ENCODE data around the gene PTPN11. TPM values are rescaled to one million over a fixed set of nuclear protein-coding genes. Genes with fewer than 3 reads are reported as not detected.
"Not testable (repeated sequence)": the region's sequence is repeated elsewhere in the genome, so short reads cannot be mapped to it uniquely, and the experiment has no call there.

PTPN11 gene
- total and polyA plus RNA-seq, 7 experiments from 2014 or later: 43.5 to 94.7 (median 47.3) TPM

- CTCF ChIA-PET; ATAC-seq; H3K27me3 Mint-ChIP-seq; H3K9me3 Mint-ChIP-seq; DNase-seq; H3K9me3 ChIP-seq (ENCODE audit: control insufficient read depth in 2 of 3, low read length in 3 of 3); H3K4me3 ChIP-seq (ENCODE audit: low read length); H3K27me3 ChIP-seq (ENCODE audit: control insufficient read depth in 2 of 2, insufficient read depth in 2 of 2, low read length in 2 of 2): not testable (repeated sequence)
- POLR2A ChIA-PET: interaction anchor here (0.5 to 0.7 kb wide), 2 partner anchors 11 to 566 kb away, joined by 3 read pairs; partner anchors contain the start of genes MAPKAPK5 and PTPN11
- H3K4me3 Mint-ChIP-seq: peak overlapping the region; percentile 97 to 100 (median 100)
- peaks cover 17 to 48% (median 36%) of the 10 kb centered on the region in 7 donors for H3K4me1 Mint-ChIP-seq
- H3K27ac ChIP-seq (ENCODE audit: low read depth, low read length): peak overlapping the region; percentile 84
- H3K36me3 Mint-ChIP-seq: peaks cover 0 to 34% (median 26%) of the 10 kb centered on the region in 5 donors
- intact Hi-C loops (cut with micrococcal nuclease): loop anchor here (2.0 to 5.0 kb wide), 6 partner anchors 299 to 1040 kb away; partner anchors contain the start of genes MAPKAPK5 (in 2 of the 2), ATXN2 (in 1 of the 2), ERP29 (in 1 of the 2) and NAA25 (in 1 of the 2)
- peaks cover 9 to 42% (median 24%) of the 10 kb centered on the region in 3 experiments for H3K36me3 ChIP-seq (ENCODE audit: control insufficient read depth in 2 of 3, insufficient read depth in 3 of 3, low read length in 3 of 3)
- peak overlapping the region; percentile 54 to 100 (median 99) for H3K27ac Mint-ChIP-seq
- peaks cover 18 to 20% of the 10 kb centered on the region in 2 donors for H3K4me1 ChIP-seq (ENCODE audit: control insufficient read depth in 2 of 2, insufficient read depth in 2 of 2, low read length in 2 of 2)
These were observed 11.1 kb upstream of the PTPN11 start for GRCh38 chr12:112407683-112408082.

- ATAC-seq (peak; percentile 42), DNase-seq (peak in 2 of 9 donors; percentile 11 to 48)
- ChIA-PET CTCF (interaction anchor here (0.6 kb wide), 1 partner anchor 299 kb away, joined by 3 read pairs; no protein-coding TSS in a partner anchor), POLR2A (no interaction called here)
- Histone ChIP-seq H3K36me3 (ENCODE audit: control insufficient read depth in 2 of 3, insufficient read depth in 3 of 3, low read length in 3 of 3) (peaks cover 9 to 42% (median 24%) of the 10 kb centered on the region in 3 experiments), H3K4me1 (ENCODE audit: control insufficient read depth in 2 of 2, insufficient read depth in 2 of 2, low read length in 2 of 2) (peaks cover 18 to 20% of the 10 kb centered on the region in 2 donors), H3K4me3 (ENCODE audit: low read length) (peak overlapping the region; percentile 93), H3K27ac (ENCODE audit: low read depth, low read length) (peak overlapping the region; percentile 84), H3K27me3 (ENCODE audit: control insufficient read depth in 2 of 2, insufficient read depth in 2 of 2, low read length in 2 of 2) (no peaks in the 10 kb centered on the region), H3K9me3 (ENCODE audit: control insufficient read depth in 2 of 3, low read length in 3 of 3) (no peaks in the 10 kb centered on the region)
- Mint-ChIP-seq H3K4me3 (peak overlapping the region; percentile 97 to 100 (median 100)), H3K27me3 (no peaks in the 10 kb centered on the region), H3K4me1 (peaks cover 17 to 48% (median 36%) of the 10 kb centered on the region in 7 donors), H3K27ac (peak overlapping the region; percentile 99 to 100 (median 100)), H3K36me3 (peaks cover 0 to 34% (median 26%) of the 10 kb centered on the region in 5 donors), H3K9me3 (peaks cover 0 to 3% (median 0%) of the 10 kb centered on the region in 11 donors)
- intact Hi-C loops (cut with micrococcal nuclease): loop anchor here (1.0 to 5.0 kb wide), 11 partner anchors 10 to 1041 kb away; partner anchors contain the start of genes ERP29 (in 2 of the 2), HECTD4 (in 2 of the 2), MAPKAPK5 (in 2 of the 2) and NAA25 (in 2 of the 2)
These were observed 10.1 kb upstream of the PTPN11 start for GRCh38 chr12:112408621-112409020.

GRCh38 chr12:112409064-112409905, 9.5 kb upstream of the PTPN11 start, which contains the start of gene RPL6:
TSS of gene RPL6 (minus strand) at chr12:112409605. CDS start at chr12:112408656, 949 bp downstream.
- CTCF ChIA-PET: no interaction called here

GRCh38 chr12:112409906-112410244, 8.9 kb upstream of the PTPN11 start:
- DNase-seq (no peak), ATAC-seq (no peak)
- H3K27me3 Mint-ChIP-seq: no peaks in the 10 kb centered on the region
- peak overlapping the region in 7 of 10 donors; percentile 97 to 100 (median 100) for H3K4me3 Mint-ChIP-seq
- H3K27ac Mint-ChIP-seq: peak overlapping the region in 8 of 9 donors; percentile 99 to 100 (median 100)
- H3K4me1 Mint-ChIP-seq: peaks cover 17 to 48% (median 36%) of the 10 kb centered on the region in 7 donors
- Histone ChIP-seq H3K27me3 (ENCODE audit: control insufficient read depth in 2 of 2, insufficient read depth in 2 of 2, low read length in 2 of 2) (no peaks in the 10 kb centered on the region), H3K9me3 (ENCODE audit: control insufficient read depth in 2 of 3, low read length in 3 of 3) (no peaks in the 10 kb centered on the region), H3K4me3 (ENCODE audit: low read length) (no peak overlapping the region), H3K36me3 (ENCODE audit: control insufficient read depth in 2 of 3, insufficient read depth in 3 of 3, low read length in 3 of 3) (peaks cover 9 to 33% (median 18%) of the 10 kb centered on the region in 3 experiments), H3K4me1 (ENCODE audit: control insufficient read depth in 2 of 2, insufficient read depth in 2 of 2, low read length in 2 of 2) (peaks cover 18 to 20% of the 10 kb centered on the region in 2 donors), H3K27ac (ENCODE audit: low read depth, low read length) (no peak overlapping the region)
- H3K9me3 Mint-ChIP-seq: peaks cover 0 to 3% (median 0%) of the 10 kb centered on the region in 11 donors
- intact Hi-C loops (cut with micrococcal nuclease): loop anchor here (1.0 to 10.0 kb wide), 12 partner anchors 8 to 1043 kb away; partner anchors contain the start of genes ERP29 (in 2 of the 2), HECTD4 (in 2 of the 2), MAPKAPK5 (in 2 of the 2) and NAA25 (in 2 of the 2)
- POLR2A ChIA-PET: interaction anchor here (1.3 kb wide), 1 partner anchor 9 kb away, joined by 3 read pairs; the partner anchor contains the start of gene PTPN11
- CTCF ChIA-PET: interaction anchor here (0.8 kb wide), 1 partner anchor 23 kb away, joined by 3 read pairs; no protein-coding TSS in a partner anchor
- peaks cover 0 to 28% (median 22%) of the 10 kb centered on the region in 5 donors for H3K36me3 Mint-ChIP-seq

More at GRCh38 chr12:112409064-112409905, 9.5 kb upstream of the PTPN11 start, which contains the start of gene RPL6:
- peak; percentile 94 for ATAC-seq
- Histone ChIP-seq H3K4me3 (ENCODE audit: low read length) (peak within 1 kb of the TSS; percentile 93), H3K36me3 (ENCODE audit: control insufficient read depth in 2 of 3, insufficient read depth in 3 of 3, low read length in 3 of 3) (peaks cover 9 to 39% (median 24%) of the 10 kb centered on the region in 3 experiments), H3K27me3 (ENCODE audit: control insufficient read depth in 2 of 2, insufficient read depth in 2 of 2, low read length in 2 of 2) (no peaks in the 10 kb centered on the region), H3K27ac (ENCODE audit: low read depth, low read length) (peak within 1 kb of the TSS; percentile 84), H3K4me1 (ENCODE audit: control insufficient read depth in 2 of 2, insufficient read depth in 2 of 2, low read length in 2 of 2) (peaks cover 18 to 20% of the 10 kb centered on the region in 2 donors), H3K9me3 (ENCODE audit: control insufficient read depth in 2 of 3, low read length in 3 of 3) (no peaks in the 10 kb centered on the region)
- POLR2A ChIA-PET: interaction anchor here (1.3 kb wide), 1 partner anchor 9 kb away, joined by 3 read pairs; the partner anchor contains the start of gene PTPN11
- Mint-ChIP-seq H3K9me3 (peaks cover 0 to 3% (median 0%) of the 10 kb centered on the region in 11 donors), H3K36me3 (peaks cover 0 to 33% (median 26%) of the 10 kb centered on the region in 5 donors), H3K4me1 (peaks cover 17 to 48% (median 36%) of the 10 kb centered on the region in 7 donors), H3K4me3 (peak within 1 kb of the TSS; percentile 97 to 100 (median 100)), H3K27ac (peak within 1 kb of the TSS; percentile 99 to 100 (median 100)), H3K27me3 (no peaks in the 10 kb centered on the region)
- intact Hi-C loops (cut with micrococcal nuclease): loop anchor here (1.0 to 5.0 kb wide), 11 partner anchors 9 to 1042 kb away; partner anchors contain the start of genes ERP29 (in 2 of the 2), HECTD4 (in 2 of the 2), MAPKAPK5 (in 2 of the 2) and NAA25 (in 2 of the 2)
- peak; percentile 61 to 88 (median 84) for DNase-seq

GRCh38 chr12:112413855-112414625, 4.7 kb upstream of the PTPN11 start:
- Mint-ChIP-seq H3K27ac (no peak overlapping the region), H3K4me3 (peak overlapping the region in 1 of 10 donors; percentile 40), H3K36me3 (peaks cover 0 to 4% (median 3%) of the 10 kb centered on the region in 5 donors), H3K4me1 (peaks cover 4 to 20% (median 15%) of the 10 kb centered on the region in 7 donors), H3K9me3 (peaks cover 0 to 5% (median 0%) of the 10 kb centered on the region in 11 donors), H3K27me3 (no peaks in the 10 kb centered on the region)
- peaks cover 0 to 4% (median 0%) of the 10 kb centered on the region in 3 experiments for H3K36me3 ChIP-seq (ENCODE audit: control insufficient read depth in 2 of 3, insufficient read depth in 3 of 3, low read length in 3 of 3)
- H3K27ac ChIP-seq (ENCODE audit: low read depth, low read length): no peak overlapping the region
- ChIA-PET POLR2A (interaction anchor here (0.6 to 0.8 kb wide), 2 partner anchors 26 to 388 kb away, joined by 3 to 7 read pairs; no protein-coding TSS in a partner anchor), CTCF (interaction anchor here (0.7 kb wide), 1 partner anchor 470 kb away, joined by 3 read pairs; no protein-coding TSS in a partner anchor)
- peaks cover 0 to 6% of the 10 kb centered on the region in 2 donors for H3K4me1 ChIP-seq (ENCODE audit: control insufficient read depth in 2 of 2, insufficient read depth in 2 of 2, low read length in 2 of 2)
- intact Hi-C loops (cut with micrococcal nuclease): loop anchor here in 1 of 2 donors (10.0 kb wide), 1 partner anchor 729 kb away; the partner anchor contains the start of genes ACAD10 and BRAP
- H3K4me3 ChIP-seq (ENCODE audit: low read length): no peak overlapping the region
- DNase-seq (no peak), ATAC-seq (no peak)
- H3K9me3 ChIP-seq (ENCODE audit: control insufficient read depth in 2 of 3, low read length in 3 of 3): no peaks in the 10 kb centered on the region
- no peaks in the 10 kb centered on the region for H3K27me3 ChIP-seq (ENCODE audit: control insufficient read depth in 2 of 2, insufficient read depth in 2 of 2, low read length in 2 of 2)
